GM21576 (cell line): Measurements from ENCODE around the gene NCF4.

Source experiments
- ATAC-seq: cut with Tn5 transposase; IDR thresholded peaks from one replicate; pipeline ENCODE4 v1.9.1; 2021; ENCODE audit warnings: mild to moderate bottlenecking, moderate library complexity; ENCODE audit not compliant: unreplicated experiment

The NCF4 gene

DNA sequence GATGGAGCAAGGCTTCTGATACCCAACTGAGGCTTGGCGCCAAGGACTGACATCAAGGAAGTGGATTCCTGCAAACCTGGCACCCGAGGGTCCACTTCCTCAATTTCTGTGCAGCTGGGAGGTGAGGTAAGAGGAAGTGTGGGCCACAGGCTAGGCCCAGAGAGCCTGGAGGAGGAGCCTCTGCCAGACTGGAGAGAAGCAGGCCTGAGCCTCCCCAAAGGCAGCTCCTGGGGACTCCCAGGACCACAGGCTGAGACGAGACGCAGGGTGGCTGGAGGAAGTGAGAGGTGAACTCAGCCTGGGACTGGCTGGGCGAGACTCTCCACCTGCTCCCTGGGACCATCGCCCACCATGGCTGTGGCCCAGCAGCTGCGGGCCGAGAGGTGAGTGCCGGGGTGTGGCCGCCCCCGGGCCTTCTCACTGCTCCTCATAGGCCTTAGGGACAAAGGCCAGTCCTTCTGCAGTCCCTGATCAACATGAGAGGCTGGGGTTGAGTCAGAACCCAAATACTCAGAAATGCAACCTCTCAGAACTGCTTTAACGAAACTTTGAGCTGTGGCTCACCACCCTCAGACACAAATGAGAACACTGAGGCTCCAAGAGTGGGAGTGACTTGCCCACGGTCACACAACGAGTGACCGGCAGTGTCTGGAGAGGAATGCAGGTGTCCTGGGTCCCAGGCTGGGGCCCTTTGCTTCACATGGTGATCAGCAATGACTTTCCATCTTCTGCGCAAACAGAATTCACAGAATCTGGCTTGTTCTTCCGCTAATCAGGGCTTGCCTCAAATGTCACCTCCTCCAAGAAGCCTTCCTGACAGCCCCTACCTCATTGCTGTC is at the start of gene NCF4:
Gene NCF4, plus strand, starts transcription at position 186 of the 839 bp plus-strand sequence. Its CDS starts 166 bp downstream, at position 352.
- peak; percentile 52 for ATAC-seq

DNA sequence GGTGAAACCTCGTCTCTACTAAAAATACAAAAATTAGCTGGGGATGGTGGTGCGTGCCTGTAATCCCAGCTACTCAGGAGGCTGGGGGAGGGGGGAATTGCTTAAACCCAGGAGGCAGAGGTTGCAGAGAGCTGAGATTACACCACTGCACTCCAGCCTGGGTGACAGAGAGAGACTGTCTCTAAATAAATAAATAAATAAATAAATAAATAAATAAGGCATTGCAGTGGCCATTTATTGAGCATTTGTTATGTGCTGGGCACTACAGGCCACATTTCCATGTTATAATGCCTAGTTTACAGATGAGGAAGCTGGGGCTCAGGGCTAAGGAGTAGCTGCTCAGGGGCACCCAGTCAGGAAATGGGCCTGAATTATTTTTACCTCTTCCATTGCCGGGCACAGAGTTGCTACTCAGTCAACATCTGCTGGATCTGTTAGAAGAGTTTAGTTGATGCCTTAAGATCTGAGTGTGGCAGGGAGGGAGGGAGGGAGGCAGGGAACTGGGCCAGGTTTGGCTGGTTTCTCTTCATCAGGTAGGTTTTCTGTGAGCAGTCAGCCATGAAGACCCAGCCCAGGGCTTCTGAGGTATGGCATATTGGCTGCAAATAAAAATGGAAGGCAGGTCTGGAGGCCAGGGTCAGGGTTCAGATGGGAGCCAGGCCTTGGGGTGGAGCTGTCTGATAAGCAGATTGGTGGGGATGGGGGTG is 49.6 kb upstream of the NCF4 start:
- ATAC-seq = no peak

DNA sequence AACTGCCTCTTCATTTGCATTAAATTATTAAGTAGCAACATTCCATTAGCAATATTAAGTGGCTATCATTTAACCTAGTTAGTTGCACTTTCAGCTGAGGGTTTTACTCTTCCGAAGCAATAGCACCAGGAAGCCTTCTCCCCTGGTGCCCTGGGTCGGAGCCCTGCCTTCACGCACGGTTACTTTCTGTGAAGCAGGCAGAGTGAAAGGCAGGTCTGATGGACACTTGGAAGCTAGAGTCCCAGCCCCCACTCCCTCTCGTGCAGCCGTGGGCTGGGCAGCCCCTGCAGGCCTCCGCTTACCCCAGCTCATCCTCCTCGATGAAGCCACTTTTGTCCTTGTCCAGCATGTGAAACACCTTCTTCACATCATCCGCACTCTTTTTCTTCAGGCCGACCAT is 46.0 kb upstream of the NCF4 start:
- ATAC-seq = no peak

DNA sequence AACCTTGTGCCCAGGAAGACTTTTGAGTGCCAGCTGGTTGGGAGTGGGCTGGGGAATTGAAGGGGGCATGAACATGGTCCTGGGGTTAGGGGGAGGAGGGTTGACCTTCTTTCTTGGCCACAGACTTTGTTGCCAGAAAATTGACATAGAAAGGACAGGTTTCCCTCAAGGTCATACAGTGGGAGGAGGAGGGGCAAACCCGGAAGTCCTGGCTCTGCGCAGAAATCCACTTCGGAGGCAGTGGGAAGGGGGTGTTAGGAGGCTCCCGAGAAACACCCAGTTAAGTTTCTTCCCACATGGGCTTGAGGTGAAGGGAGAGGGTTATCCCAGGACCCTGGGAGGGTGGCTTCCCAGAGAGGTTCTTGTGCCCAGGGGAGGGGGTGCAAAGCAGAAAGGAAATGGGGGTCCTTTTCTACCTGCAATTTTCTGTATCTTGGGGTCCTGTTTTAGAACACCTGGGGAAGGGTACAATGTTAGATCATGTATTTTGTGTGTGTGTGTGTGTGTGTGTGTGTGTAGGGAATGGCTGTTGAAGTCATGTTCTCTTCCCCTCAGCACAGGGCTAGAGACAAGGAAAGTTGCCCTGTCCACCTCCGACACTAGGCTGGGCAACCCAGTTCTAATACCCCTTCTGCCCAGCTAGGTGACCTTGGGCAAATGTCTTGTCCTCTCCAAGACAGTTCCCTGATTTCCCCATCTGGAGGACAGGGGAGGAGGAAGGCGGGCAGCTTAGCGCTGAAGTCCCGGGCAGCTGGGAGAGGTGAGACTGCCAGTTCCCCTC is 45.1 kb upstream of the NCF4 start:
- no peak for ATAC-seq

DNA sequence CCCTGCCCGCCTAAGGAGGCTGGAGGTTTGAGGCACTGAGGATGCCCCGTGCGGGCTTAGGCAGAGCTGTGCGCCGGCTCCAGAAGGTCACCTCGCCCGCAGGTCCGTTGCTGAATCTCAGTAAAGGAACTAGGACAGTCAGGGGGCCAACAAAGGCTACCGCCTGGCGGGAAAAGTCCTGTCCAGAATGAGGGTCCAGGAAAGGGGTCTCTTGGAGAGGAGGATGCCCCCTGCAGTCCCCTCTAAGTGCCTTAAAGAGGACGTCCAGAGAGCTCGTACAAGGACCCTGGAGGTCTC is 44.5 kb upstream of the NCF4 start:
- ATAC-seq = no peak

DNA sequence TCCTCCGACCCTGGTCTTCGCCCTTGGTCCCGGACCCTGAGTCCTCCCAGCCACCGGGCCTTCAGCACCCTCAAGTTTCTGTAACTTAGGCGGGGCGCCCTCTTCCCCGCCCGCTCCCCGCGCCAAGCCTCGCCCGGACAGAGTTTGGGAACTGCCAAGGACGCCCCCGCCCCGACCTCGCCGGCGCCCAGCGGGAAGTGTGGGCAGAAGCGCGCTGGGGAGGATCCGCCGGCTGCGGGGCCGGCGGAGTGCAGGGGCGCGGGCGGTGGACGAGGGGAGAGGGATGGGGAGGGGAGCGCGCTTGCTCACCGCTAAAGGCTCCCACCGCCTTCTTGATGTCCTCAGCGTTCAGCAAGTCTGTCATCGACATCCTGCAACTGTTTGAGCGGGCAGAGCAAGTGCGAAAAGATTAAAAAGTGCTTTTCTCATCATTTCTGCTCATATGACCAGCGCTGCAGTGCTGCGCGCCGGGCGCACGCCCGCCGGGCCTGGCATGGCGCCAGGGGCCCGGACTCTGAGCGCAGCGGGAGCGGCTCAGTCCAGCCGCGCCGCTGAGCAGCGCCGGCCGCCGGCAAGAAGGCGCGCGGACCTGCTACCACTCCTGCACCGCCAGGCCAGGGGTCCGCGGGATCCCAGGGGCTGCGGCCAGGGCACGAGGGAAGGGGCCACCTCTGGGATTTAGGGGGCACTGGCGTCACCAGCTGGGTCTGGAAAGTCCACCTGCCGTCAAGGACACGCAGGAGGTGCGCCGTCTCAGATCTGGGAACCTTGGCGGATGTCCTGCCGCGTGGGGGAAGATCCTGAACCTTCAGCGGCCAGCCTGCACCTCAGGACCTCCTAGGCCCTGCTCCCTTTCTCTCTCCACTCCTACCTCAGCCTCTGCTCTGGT is 43.9 kb upstream of the NCF4 start, which contains the start of gene PVALB:
Gene PVALB, minus strand, starts transcription at position 400 of the 889 bp plus-strand sequence. Its CDS starts 30 bp downstream, at position 370.
- ATAC-seq = no peak

DNA sequence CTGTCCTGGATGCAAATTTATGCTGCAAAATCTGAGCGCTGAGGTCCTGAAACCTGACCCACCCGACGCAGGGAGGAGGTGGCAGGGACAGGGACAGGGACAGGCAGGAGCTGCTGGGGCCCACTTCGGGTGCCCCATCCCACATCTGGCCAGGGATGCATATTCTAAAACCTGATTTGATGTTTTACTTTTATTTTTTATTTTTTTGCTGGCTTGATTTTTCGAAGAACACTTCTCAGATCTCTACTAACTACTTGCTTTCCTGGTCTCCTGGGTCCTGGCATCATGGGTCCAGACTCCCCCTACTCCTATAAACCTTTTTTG is 43.3 kb upstream of the NCF4 start:
- no peak for ATAC-seq

DNA sequence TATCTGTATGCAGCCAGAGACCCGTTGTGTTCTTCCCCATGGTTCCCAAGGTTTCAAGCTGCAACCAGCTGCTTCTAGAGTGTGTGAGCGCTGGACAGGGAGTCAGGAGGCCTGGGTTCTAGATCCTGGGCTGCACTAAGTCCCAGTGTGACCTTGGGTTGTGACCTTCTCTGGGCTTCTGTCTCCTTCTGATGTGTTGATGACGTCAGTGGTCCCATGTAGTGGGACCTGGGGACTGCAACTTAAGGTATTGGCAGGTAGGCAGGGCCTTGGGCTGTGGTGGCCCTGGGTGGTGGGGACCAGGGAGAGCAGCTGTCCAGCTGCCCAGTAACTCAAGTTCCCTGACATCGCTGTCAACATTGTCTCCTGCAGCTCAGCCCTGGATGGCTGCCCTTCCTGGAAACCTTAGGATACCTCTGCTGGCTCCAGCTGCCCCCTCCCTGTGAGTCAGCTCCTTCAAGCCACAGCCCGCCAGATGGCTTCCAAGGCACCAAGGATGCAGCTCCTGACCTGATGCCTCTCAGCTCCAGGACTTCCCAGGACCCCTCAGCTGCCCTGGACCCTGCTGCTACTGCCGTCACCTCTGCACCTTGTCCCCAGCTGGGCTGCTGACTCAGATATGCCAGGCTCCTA is 42.7 kb upstream of the NCF4 start:
- no peak for ATAC-seq

DNA sequence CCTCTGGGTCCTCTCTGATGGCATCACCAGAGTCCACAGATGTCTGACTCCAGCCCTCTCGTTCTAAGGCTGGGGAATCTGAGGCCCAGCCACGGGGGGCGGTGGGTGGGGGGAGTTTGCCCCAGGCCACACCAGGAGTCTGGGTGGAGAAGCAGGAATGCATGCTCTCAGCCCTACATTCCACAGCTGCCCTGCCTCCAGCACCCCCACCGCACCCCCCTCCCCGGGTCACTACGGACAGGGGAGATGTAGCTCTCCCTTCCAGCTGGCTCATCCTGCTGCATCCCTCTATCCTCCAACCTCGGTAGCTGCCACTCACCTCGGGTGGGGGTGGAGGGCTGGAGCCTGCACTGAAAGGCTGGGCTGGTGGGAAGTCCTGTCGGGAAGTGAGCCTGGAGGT is 41.7 kb upstream of the NCF4 start:
- no peak for ATAC-seq

DNA sequence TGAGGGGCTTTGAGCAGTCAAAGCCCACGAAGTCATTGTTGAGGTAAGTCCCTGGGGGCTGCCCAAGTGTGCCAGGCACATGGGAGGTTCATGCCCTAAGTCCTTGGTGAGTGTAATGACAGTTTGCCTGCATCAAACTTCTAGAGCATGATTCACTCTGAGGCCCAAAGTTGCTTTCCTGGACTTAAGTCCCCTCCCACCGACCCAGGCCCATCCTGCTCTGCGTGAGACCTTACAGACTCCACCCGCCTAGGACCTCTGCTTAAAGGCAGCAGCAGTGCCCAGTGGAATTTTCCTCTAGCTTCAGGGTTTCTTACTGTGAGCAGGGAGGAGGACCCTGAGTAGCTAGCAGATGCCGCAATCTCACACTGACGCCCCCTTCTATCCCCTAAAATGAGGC is 38.2 kb upstream of the NCF4 start:
- no peak for ATAC-seq

DNA sequence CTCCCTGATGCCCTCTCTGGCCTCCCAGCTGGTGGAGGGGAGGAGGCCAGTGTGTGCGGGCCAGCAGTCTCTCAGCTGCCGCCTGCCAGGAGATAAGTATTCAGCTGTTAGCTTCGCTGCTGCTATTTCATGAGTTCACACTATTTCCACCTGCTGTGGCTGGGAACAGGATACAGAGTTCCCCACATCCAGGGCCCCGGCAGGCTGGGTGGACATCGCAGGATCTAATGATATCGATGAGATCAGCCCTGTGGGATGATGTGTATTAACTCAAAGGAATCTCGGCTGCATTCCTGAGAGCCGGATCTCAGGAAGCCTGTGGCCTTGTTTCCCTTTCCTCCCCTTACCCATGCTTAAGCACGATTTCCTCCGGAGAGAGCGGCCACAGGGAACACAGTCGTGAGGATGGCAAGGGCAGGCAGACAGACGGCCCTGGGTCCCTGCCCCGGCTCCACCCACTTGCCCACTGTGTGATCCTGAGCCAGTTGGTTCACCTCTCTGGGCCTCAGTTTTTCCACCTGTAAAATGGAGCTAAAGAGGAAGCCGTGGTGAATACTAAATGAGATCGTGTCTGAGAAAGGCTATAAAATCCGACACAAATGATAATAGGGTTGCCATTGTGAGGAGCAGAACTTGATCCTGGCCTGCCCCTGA is 37.5 kb upstream of the NCF4 start:
- ATAC-seq = no peak

DNA sequence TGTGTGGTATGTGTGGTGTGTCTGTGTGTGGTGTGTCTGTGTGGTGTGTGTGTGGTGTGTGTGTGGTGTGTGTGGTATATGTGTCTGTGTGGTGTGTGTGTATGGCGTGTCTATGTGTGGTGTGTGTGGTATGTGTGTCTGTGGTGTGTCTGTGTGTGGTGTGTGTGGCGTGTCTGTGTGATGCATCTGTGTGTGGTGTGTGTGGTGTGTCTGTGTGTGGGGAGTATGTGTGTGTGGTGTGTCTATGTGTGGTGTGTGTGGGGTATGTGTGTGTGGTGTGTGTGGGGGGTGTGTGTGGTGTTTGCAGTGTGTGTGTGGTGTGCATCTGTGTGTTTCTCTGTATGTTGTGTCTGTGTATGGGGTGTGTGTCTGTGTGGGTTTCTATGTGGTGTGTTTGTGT is 36.2 kb upstream of the NCF4 start:
- ATAC-seq = no peak

DNA sequence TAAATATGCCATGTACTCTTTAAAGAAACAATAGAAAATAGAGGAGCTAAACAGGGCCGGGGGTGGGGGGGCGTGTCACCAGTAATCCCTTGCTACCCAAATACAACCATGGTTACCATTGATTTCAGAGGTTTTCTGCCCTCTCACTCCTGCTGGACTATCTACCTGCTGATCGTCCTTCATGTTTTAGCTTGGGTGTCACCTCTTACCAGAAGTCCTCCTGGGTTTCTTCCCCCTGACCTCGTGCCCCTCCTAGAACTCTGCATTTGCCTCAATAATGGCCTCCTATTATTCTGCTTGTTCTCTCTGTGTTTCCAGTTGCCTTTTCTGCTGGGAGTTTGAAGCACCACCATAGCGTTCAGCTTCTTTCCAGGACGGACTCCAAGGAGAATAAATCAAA is 34.5 kb upstream of the NCF4 start:
- ATAC-seq = no peak

DNA sequence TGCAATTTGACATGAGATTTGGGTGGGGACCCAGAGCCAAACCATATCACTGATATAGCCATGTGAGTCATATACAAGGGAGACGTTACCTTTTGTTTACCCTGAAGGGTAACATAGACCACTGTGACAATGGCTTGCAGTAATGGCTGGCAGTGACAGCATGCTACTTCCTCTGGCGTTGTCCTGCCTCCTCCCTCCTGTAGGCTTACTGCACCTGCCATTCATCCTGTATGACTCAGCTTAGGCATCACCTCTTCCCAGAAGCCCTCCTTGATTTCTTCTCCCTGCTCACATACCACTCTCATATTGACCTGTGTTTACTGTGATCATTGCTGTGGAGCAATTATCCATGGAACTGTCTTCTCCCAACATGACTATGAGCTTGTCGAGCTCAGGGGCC is 32.0 kb upstream of the NCF4 start:
- no peak for ATAC-seq

DNA sequence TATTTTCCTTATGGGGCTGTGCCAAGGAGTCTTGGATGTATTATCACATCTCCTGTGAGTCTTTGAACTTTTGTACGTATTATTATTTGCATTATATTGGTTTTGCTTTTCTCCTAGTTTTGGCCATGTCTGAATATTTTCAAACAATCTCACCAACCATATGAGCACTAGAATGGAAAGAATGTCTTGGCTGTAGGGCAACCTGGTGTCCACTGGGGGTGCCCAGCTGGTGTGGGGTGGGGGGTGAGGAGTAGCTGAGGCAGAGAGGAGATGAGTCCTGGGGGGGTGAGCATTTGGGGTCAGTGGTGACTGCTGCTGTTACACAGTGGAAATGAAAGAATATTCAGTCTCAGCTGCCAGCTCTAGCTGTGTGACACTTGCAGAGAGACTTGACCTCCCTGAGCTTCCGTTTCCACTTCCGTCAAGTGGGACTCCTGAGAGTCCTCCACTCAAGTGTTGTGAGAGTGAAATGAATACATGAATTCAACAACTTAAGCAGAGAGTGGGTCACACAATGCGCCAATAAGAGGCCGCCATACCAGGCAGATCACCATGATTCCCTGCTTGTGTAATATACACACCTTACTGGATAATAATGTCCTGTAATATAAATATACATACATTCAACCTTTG is 31.3 kb upstream of the NCF4 start:
- ATAC-seq = no peak

DNA sequence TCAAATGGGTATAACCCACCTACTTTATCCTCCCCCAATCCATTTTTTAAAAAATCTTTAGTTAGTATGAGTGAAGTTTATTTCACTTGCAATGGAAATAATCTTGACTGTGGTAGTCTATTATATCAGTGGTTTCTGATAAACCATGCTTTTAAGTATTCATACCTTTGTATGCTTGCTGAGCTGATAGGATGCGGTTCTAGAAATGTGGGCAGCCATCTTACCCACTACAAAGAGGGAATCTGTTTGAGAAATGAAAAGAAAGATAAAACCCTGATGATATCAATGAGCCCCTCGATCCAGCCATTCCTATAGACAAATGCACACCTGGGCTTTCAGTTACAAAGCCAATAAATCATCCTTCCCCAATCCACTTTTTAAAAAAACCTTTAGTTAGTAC is 30.2 kb upstream of the NCF4 start:
- no peak for ATAC-seq

DNA sequence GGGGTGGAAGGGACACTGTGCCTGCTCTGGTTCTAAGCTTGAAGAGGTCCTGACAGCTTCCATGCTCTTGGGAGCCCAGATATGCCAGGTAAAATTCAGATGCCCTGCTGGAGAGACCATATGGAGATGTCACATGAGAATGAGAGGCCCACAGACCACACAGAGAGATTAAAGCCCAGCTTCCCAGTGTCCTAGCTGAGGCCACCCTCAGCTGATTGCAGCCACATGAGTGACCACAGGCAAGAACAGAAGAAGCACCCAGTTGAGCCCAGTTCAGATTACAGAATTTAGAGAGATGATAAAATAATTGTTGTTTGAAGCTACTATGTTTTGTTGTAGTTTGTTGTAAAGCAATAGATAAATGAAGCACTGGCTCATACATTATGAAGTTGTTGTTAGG is 29.6 kb upstream of the NCF4 start:
- ATAC-seq = no peak

DNA sequence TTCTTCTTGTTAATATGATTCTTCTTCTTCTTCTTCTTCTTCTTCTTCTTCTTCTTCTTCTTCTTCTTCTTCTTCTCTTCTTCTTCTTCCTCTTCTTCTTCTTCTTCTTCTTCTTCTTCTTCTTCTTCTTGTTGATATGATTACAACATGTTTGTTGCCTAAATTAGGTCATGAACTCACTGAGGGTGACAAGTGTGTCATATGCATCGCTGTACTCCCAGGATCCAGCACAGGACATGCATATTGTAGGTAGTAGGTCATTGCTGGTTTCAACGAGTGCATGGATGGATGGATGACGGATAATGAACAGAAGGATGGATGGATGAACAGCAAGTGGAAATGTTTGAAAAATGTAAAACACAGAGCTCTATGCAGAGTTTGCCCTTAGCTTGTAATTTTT is 29.1 kb upstream of the NCF4 start:
- ATAC-seq = no peak

DNA sequence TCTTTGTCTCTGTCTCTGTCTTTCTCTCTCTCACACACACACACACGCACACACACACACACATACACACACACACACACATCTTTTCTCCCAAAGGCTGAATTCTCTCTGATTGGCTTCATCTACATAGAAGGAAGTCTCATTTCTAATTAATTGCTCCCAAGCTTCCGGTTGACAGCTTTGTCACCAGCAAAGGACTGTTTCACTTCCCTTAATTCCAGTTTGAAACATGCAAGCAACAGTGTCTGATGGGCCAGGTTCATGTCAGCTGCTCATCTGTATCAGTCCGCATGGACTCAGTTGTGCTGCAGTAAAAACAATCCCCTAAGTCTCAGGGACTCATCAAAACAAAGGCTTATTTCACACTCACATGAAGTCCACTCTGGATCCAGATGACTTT is 27.7 kb upstream of the NCF4 start:
- ATAC-seq = no peak
